SK-N-SH treated with all-trans-retinoic acid at 6 μM for 48 hours (cell line): Measurements from ENCODE around the gene CCDC178.

Source experiments
- ATAC-seq: fragments of 200-7000 bp; cut with Tn5 transposase; 3 replicates; pipeline ENCODE4 v1.9.1; 2020; ENCODE audit warnings: mild to moderate bottlenecking, moderate library complexity
- BACH2 ChIP-seq: fragments of 250-450 bp; sonication (Bioruptor Pico); IDR thresholded peaks from 2 replicates; pipeline ENCODE4 v1.9.0; 2021; ENCODE audit warnings: mild to moderate bottlenecking, borderline replicate concordance
- CSDC2 ChIP-seq: fragments of 250-450 bp; sonication (Bioruptor Pico); IDR thresholded peaks from 2 replicates; pipeline ENCODE4 v1.5.0; 2020; ENCODE audit warnings: mild to moderate bottlenecking, moderate library complexity
- GLIS3 ChIP-seq: fragments of 250-450 bp; sonication (Bioruptor Pico); IDR thresholded peaks from 2 replicates; pipeline ENCODE4 v1.5.0; 2020; ENCODE audit warnings: mild to moderate bottlenecking, moderate library complexity
- ISL1 ChIP-seq: fragments of 250-450 bp; sonication (Bioruptor Pico); IDR thresholded peaks from 2 replicates; pipeline ENCODE4 v2.1.2; 2022; ENCODE audit warnings: mild to moderate bottlenecking, moderate library complexity
- OSR1 ChIP-seq: fragments of 250-450 bp; sonication (Bioruptor Pico); IDR thresholded peaks from 2 replicates; pipeline ENCODE4 v1.8.0; 2022; ENCODE audit warnings: moderate library complexity, mild to moderate bottlenecking, inconsistent platforms
- PATZ1 ChIP-seq: fragments of 250-450 bp; sonication (Bioruptor Pico); IDR thresholded peaks from 2 replicates; pipeline ENCODE4 v1.8.0; 2020; ENCODE audit warnings: mild to moderate bottlenecking, moderate library complexity, borderline replicate concordance
- POU6F1 ChIP-seq: fragments of 250-450 bp; sonication (Bioruptor Pico); IDR thresholded peaks from 2 replicates; pipeline ENCODE4 v1.8.0; 2021; ENCODE audit warnings: low read depth, mild to moderate bottlenecking, moderate library complexity, borderline replicate concordance
- PPARA ChIP-seq: fragments of 250-450 bp; sonication (Bioruptor Pico); IDR thresholded peaks from 2 replicates; pipeline ENCODE4 v1.5.0; 2020; ENCODE audit warnings: mild to moderate bottlenecking, borderline replicate concordance
- RARB ChIP-seq: fragments of 250-450 bp; sonication (Bioruptor Pico); IDR thresholded peaks from 2 replicates; pipeline ENCODE4 v1.8.0; 2021; ENCODE audit warnings: mild to moderate bottlenecking, moderate library complexity
- SNAI2 ChIP-seq: fragments of 250-450 bp; sonication (Bioruptor Pico); IDR thresholded peaks from 2 replicates; pipeline ENCODE4 v1.5.0; 2020; ENCODE audit warnings: mild to moderate bottlenecking, moderate library complexity
- TOX ChIP-seq: fragments of 250-450 bp; sonication (Bioruptor Pico); IDR thresholded peaks from 2 replicates; pipeline ENCODE4 v1.8.0; 2021; ENCODE audit warnings: mild to moderate bottlenecking, moderate library complexity, borderline replicate concordance
- ZC3H10 ChIP-seq: fragments of 250-450 bp; sonication (Bioruptor Pico); IDR thresholded peaks from 2 replicates; pipeline ENCODE4 v1.5.1; 2021; ENCODE audit warnings: mild to moderate bottlenecking, moderate library complexity
- ZFP3 ChIP-seq: fragments of 250-450 bp; sonication (Bioruptor Pico); IDR thresholded peaks from 2 replicates; pipeline ENCODE4 v1.5.0; 2020; ENCODE audit warnings: mild to moderate bottlenecking, moderate library complexity
- ZFP30 ChIP-seq: fragments of 450-650 bp; formaldehyde crosslinking; IDR thresholded peaks from 2 replicates; pipeline ENCODE4 v1.5.0; 2022; ENCODE audit warnings: mild to moderate bottlenecking, moderate library complexity
- ZNF565 ChIP-seq: fragments of 450-650 bp; formaldehyde crosslinking; conservative IDR thresholded peaks from 2 replicates; pipeline ENCODE4 v1.5.0; 2020; ENCODE audit warnings: low read depth, mild to moderate bottlenecking, moderate library complexity
- ZNF8 ChIP-seq: fragments of 450-650 bp; formaldehyde crosslinking; IDR thresholded peaks from 2 replicates; pipeline ENCODE4 v1.5.0; 2020; ENCODE audit warnings: mild to moderate bottlenecking, moderate library complexity
- TF ChIP-seq, protein P1 (sequence below): fragments of 250-450 bp; sonication (Bioruptor Pico); IDR thresholded peaks from 2 replicates; pipeline ENCODE4 v1.5.0; 2020; ENCODE audit warnings: mild to moderate bottlenecking, moderate library complexity

The CCDC178 gene, protein sequence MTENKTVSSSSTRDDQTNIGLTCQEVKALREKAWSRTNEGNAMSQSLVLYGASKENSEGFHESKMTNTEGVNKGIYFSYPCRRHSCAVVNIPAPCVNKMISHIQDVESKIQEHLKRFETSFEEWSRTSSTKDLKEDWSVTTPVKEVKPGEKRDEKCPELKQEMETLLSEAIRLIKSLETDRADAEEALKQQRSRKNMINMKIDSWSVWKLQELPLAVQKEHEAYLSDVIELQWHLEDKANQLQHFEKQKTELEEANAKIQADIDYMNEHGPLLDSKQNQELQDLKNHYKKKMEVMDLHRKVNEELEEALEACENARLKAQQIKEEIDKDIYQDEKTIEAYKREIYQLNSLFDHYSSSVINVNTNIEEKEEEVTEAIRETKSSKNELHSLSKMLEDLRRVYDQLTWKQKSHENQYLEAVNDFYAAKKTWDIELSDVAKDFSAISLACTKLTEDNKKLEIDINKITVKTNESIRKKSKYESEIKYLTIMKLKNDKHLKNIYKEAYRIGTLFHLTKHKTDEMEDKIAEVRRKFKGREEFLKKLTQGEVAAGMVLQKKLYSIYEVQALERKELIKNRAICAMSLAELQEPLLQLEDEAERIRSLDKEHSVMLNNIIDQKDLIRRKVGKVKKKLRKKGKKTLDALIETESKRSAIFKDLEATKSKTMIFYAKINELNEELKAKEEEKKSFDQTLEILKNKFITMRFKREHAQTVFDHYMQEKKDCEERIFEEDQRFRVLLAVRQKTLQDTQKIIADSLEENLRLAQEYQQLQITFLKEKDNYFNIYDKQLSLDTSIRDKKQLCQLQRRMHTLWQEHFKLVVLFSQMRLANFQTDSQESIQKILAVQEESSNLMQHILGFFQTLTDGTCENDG

DNA sequence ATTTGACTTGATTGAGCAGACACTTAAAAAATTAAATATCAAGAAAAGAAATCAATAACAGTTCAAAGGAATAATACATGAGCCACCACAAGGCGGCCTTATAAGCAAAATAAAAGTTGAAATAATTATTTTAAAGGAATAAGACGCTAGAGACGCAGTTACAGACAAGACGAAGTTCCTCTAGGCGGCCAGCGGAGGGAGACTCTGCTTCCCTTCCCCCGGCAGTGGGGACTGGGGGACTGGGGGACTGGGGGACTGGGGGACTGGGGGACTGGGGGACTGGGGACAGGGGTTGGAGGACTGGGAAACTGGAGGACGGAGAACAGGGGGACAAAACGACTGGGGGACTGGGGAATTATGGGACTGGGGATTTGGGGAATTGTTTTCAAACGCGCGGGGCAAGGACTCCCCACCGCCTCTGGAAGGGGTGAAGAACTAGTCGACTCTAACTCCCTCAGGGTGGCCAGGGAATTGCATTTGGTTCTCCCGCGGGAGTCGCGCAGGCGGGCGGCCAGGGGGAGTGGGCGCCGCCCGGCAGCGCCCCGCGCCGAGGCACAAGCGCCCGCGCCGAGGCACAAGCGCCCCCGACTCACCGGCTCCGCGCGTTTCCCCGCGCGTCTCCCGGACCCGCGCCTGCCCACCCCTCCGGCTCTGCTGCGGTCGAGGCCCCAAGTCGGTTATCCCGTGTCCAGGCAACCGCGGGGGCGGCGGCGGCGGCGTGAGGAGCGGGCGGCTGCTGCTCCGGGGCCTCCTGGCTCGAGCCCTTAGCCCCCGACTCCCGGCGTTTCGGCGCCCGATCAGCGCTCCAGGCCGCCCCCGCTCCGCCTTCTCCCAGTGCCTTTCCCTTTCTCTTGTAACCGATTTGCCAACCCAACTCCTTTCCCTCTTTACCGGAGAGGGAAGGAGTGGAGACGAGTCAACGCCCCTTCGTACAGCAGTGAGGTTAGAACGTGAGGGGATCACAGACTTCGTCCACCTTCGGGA is at the start of gene CCDC178:
Gene CCDC178, minus strand, starts transcription at position 662 of the 984 bp plus-strand sequence. CDS start 28,633 bp downstream, outside the sequence.
- TF ChIP-seq, protein P1, sequence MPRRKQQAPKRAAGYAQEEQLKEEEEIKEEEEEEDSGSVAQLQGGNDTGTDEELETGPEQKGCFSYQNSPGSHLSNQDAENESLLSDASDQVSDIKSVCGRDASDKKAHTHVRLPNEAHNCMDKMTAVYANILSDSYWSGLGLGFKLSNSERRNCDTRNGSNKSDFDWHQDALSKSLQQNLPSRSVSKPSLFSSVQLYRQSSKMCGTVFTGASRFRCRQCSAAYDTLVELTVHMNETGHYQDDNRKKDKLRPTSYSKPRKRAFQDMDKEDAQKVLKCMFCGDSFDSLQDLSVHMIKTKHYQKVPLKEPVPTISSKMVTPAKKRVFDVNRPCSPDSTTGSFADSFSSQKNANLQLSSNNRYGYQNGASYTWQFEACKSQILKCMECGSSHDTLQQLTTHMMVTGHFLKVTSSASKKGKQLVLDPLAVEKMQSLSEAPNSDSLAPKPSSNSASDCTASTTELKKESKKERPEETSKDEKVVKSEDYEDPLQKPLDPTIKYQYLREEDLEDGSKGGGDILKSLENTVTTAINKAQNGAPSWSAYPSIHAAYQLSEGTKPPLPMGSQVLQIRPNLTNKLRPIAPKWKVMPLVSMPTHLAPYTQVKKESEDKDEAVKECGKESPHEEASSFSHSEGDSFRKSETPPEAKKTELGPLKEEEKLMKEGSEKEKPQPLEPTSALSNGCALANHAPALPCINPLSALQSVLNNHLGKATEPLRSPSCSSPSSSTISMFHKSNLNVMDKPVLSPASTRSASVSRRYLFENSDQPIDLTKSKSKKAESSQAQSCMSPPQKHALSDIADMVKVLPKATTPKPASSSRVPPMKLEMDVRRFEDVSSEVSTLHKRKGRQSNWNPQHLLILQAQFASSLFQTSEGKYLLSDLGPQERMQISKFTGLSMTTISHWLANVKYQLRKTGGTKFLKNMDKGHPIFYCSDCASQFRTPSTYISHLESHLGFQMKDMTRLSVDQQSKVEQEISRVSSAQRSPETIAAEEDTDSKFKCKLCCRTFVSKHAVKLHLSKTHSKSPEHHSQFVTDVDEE = no peak
- TF ChIP-seq ZNF565 (CRISPR knock-in tag) (no peak), ZNF8 (no peak), BACH2 (CRISPR knock-in tag) (no peak), RARB (CRISPR knock-in tag) (no peak), PATZ1 (CRISPR knock-in tag) (no peak), ZFP3 (no peak), ZC3H10 (no peak), GLIS3 (CRISPR knock-in tag) (no peak), CSDC2 (no peak), SNAI2 (CRISPR knock-in tag) (no peak), OSR1 (CRISPR knock-in tag) (no peak), ZFP30 (CRISPR knock-in tag) (no peak), PPARA (CRISPR knock-in tag) (no peak), POU6F1 (CRISPR knock-in tag) (no peak), TOX (no peak)

DNA sequence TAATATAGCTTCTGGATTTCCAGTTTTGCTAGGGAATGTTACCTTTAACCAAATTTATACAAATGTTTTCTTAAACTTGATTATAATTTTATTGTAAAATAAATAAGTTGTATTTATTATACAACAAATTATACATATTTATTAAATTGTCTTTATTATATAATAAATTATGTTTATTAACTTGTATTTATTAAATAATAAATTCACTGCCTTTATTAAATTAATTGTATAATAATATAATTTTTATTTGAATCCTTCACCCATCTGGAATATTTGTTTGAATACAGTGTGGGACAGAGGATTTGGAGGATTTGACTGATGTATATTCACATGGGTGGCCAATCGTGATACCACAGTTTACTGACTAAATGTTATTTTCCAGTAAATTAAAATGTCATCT is 43.4 kb upstream of the CCDC178 start:
- TF ChIP-seq ZFP30 (CRISPR knock-in tag) = no peak
- TF ChIP-seq ZC3H10 = no peak
- TF ChIP-seq ZNF8 = no peak
- TF ChIP-seq GLIS3 (CRISPR knock-in tag) = no peak
- TF ChIP-seq BACH2 (CRISPR knock-in tag) = no peak
- TF ChIP-seq, protein P1 = no peak
- no peak for TF ChIP-seq ZNF565 (CRISPR knock-in tag)
- TF ChIP-seq ISL1 = no peak
- no peak for TF ChIP-seq PATZ1 (CRISPR knock-in tag)
- no peak for ATAC-seq

More for the DNA sequence above, at the start of gene CCDC178:
- ATAC-seq = peak; percentile 97
